ENCODE data around the gene COX10.
"Not testable (repeated sequence)": the region's sequence is repeated elsewhere in the genome, so short reads cannot be mapped to it uniquely, and the experiment has no call there.

COX10 gene

DNA sequence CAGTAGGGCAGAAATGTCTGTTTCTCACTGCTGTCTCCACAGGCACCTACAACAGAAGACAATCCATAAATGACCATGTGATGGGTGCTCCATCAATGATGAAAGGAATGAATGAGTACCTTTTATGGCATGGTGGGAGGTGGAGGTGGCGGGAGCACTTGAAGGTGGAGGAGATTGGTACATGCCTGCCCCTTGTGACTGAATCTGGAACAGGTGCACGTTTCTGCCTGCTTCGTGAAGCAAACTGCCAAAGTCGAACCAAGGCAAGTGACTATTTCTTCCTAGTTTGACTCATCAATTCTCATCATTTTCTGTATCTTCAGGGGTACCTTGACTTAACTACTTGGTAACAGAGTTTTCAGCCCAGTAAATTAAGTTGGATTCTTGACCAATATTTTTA is 141.9 kb downstream of the COX10 start:
- DNase-seq, result no peak

DNA sequence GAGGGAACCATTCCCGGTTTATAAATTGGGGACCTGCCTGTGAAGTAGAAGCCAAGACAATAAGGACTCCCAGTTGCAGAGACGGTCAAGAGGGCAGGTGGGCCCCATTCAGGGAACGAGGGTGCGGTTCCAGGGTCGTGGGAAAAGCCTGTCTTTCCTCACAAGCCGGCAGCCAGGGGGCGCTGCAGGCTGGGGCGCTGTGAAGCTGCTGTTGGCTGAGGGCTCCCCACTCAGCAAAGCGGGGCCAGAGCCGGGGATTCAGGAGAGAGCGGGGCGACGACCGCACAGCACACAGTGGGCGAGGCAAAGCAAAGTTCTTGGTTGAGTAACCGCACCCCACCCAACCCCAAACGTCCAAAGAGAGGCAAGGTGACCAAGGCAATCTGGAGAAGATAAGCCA is 142.5 kb downstream of the COX10 start:
- peak; percentile 42 for DNase-seq

DNA sequence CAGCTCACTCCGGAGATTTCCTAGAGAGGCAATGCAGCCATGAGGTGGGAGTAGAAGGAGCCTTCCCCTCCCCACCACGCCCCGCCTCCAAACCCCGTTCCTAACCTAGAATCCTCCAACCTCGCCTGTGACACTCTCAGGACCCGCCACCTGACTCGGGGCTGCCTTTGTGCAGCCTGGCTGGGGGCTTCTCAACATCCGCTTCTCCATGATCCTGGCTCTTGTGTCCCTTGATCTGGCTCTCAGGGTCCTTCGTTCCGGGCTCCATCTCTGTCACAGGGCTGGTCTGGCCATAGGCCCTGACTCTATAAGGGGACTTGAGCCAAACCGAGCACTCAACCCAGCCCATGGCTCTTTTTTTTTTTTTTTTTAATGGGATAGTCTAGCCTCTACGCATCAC is 143.1 kb downstream of the COX10 start:
- DNase-seq, result no peak

DNA sequence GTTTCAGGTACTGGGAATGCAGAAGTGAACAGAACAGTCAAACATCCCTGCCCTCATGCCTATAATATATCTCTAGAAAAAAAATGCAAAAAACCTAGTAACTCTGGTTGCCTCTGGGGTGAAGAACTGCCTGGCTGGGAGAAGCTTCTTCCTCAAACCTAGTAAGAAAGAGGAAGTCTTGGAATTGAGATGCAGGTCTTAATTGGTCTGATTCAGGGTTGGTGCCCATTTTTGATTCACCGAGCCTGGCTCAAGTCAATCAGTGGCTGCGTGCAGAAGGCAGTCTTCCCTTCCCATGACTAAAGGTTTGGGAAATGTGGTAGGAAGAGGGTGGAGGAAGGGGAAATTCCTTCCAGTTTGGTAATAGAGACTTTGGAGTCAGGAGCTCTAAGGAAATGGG is 145.0 kb downstream of the COX10 start:
- DNase-seq, result no peak

DNA sequence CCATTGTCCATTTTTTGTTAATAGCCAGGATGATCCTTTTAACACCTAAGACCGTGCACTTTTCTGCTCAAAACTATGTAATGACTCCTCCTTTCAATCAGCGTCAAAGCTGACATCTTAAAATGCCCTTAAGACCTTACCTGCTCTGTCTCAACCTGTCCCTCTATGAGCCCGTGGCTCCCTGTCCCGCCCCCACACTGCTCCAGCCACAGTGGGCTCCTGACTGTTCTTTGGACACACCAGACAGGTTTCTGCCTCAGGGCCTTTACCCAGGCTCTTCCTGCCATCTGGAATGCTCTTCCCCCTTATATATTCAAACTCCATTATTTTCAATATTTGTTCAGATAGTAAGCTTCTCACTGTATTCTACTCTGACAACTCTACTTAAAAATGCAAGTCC is 153.3 kb downstream of the COX10 start:
- no peak for DNase-seq

DNA sequence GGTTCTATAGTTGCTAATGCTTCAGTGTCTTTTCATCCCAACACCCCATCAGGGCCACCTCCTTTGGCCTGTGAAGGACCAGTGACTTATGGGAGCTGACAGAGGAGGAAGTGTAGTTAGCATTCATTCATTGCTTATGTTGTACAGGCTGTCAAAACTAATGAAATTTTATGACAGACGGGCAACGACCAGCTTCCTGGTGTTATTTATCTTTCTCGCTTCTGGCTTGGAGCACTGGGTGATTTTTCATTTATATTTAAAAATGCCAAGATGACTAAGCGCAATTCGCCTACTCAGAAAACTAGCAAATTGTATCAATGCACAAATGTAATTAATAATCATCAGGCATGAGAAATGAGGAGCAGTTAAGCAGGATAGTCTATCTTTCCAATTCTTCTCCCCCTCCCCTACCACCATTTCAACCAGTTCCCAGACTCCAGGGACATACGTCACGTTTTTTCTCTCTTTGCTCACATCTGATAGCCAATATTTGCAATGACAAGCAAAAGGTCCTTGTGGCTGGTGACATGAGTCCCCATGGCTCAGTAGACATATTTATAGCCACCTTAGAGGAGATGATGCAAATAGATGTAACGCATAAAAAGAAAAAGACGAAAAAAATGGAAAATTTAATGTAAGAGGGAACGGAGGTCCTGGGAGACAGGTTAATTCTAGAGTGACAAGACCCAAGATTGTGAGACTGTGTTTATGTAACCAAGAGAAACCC is 156.1 kb downstream of the COX10 start:
- DNase-seq, result no peak

DNA sequence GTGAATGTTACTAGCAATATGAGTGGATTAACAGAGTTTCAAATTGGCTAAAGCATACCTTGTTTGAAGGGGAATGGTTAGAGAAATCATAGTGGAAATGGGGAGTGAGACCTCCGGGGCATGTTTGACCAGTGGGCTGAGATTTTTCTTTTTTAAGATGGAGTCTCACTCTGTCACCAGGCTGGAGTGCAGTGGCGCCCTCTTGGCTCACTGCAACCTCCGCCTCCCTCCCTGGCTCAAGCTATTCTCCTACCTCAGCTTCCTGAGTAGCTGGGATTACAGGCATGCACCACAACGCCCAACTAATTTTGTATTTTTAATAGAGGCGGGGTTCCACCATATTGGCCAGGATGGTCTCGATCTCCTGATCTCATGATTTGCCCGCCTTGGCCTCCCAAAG is 157.7 kb downstream of the COX10 start:
- DNase-seq, result no peak

DNA sequence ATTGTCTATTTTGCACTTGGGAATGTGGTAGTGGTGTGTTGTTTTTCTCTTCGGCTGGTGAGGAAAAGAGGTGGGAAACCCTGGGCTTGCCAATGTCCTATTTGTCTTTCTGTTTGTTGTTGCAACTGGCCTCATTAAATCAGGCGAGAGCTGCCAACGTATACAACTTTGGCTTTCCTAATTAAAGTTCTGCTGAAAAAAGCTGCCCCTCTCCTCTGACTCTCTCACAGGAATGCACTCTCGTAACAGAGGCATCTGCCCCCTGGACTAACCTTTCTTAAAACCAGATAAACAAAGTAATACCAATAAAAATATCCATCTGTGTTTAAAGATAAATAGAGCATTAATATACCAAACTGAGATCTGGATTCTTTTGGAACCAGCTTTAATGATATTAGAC is 159.6 kb downstream of the COX10 start:
- no peak for DNase-seq

DNA sequence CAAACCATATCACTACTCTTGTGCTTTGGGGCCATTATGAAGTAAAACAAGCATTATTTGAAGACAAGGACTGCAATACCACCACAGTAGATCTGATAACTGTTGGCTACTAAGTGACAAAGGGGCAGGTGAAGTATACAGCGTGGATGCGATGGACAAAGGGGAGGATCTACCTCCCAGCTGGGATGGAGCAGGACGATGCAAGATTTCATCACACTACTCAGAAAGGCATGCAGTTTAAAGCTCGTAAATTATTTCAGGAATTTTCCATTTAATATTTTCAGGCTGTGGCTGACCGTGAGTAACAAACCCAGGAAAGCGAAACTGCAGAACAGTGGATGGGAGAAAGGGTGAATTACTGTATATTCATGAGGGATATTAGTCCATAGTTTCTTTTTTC is 161.9 kb downstream of the COX10 start:
- DNase-seq, result not testable (repeated sequence)

DNA sequence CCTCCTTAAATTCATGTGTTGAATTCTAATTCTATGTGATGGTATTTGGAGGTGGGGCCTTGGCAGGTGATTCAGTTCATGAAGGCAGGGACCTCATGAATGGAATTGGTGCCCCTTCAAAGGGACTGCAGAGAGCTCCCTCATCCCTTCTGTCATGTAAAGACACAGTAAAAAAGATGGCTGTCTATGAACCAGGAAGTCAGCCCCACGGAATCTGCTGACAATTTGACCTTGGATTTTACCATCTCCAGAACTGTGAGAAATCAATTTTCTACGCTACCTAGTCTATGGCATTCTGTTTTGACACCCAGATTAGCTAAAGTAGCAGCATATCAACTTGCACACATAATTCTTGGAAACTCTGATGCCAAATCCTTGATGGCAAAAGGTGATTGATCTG is 165.7 kb downstream of the COX10 start:
- not testable (repeated sequence) for DNase-seq

DNA sequence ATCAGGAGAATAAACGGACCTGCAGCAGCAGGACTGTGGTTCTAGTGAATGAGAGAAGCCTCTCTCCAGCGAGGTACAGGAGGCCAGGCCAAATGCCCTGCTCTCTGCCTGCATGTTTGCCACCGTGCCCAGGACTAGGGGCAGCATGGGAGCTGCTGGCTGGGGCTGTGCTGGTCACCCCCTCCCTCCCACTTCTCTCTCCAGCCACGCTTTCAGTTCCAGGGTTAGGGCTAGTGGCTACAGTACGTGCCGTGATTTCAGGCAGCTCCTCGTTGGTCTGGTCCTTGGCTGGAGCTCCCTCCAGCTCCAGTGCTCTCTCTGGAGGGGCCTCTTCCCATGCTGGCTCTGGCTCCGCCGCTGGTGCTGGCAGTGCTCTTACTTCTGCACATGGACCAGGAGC is 166.7 kb downstream of the COX10 start:
- not testable (repeated sequence) for DNase-seq

DNA sequence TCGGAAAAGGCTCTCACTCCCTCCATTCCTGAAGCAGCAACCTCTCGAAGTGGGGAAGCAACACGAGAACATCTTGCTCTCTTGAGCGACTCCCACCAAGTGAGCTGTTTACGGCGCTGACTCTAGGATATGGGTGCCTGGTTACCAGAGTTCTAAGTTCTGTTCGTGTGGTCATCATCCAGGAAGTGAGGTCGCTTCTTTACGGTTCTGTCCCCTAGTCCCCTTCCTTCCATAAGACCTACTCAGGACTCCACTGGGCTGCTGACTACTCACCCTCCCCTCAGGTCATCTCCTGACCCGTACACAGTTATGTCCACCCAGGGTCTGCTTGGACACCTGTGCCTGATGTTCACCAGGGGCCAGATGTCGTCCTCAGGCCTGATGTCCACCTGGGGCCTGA is 167.5 kb downstream of the COX10 start, which contains the start of gene CDRT15:
Gene CDRT15 (minus strand): TSS at position 101 of the 400 bp plus-strand sequence. CDS start 29 bp downstream, at position 72.
- not testable (repeated sequence) for DNase-seq

DNA sequence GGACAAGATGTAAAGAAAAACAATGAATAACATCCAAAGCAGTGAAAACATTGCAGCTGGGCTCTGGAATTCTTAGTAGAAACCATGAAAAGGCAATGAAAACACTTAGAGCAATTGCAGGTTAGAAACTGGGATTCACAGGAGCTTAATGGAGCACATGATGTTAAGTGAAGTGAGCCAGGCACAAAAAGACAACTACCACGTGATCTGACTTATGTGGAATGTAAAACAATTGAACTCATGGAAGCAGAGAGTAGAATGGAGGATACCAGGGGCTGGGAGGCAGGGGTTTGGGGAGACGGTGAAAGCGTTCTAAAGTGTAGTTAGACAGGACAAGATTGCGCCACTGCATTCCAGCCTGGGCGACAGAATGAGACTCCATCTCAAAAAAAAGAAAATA is 170.0 kb downstream of the COX10 start:
- DNase-seq, result not testable (repeated sequence)

DNA sequence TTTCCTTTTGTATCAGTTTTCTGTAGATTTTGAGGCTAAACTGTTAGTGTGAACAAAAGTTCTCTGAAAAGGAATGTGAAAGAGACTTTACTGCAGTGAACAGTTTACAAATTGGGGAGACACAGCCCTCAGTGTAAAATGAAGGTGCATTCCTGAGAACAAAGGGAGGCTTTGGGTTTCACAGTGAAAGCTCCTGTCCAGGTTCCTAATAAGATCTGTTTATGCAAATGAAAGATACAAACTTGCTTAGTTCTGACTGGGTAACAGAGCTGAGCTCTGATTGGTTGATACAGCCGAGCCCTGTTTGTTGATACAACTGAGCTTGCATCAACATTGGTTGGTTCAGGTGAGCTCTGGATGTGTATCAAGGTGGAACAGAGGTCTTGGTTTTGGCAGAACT is 175.7 kb downstream of the COX10 start:
- no peak for DNase-seq

DNA sequence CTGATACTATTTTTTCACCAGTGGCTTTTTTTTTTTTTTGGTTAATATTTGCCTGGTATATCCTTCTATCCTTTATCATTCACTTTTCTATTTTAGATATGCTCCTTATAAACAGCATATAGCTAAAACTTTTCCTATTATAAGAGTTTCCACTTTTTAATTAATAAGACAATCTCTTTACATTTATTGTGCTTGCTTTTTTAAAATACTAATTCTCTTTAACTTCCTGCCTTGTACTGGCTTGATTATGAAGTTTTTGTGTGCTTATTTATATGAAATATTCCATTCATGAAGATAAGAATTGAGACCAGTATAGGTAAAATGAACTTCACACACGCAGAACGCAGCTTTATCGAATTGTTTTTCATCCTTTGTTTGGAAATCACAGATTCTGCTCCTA is 176.3 kb downstream of the COX10 start:
- DNase-seq, result no peak
